Medulla oblongata (tissue), 1 donor: Measurements from ENCODE around the gene NMUR1.
A peak's percentile ranks its signal among the peaks of the same experiment; 100 is the strongest.

Experiments
- DNase-seq: peaks from one replicate; pipeline ENCODE4 v3.0.0-alpha.2; 2015; ENCODE audit errors: extremely low spot score

The NMUR1 gene

GRCh38 chr2:231526341-231527090, 3.7 kb downstream of the NMUR1 start:
- DNase-seq, result no peak

- DNase-seq, result no peak
Measured at GRCh38 chr2:231525248-231526163, 4.7 kb downstream of the NMUR1 start.

DNA sequence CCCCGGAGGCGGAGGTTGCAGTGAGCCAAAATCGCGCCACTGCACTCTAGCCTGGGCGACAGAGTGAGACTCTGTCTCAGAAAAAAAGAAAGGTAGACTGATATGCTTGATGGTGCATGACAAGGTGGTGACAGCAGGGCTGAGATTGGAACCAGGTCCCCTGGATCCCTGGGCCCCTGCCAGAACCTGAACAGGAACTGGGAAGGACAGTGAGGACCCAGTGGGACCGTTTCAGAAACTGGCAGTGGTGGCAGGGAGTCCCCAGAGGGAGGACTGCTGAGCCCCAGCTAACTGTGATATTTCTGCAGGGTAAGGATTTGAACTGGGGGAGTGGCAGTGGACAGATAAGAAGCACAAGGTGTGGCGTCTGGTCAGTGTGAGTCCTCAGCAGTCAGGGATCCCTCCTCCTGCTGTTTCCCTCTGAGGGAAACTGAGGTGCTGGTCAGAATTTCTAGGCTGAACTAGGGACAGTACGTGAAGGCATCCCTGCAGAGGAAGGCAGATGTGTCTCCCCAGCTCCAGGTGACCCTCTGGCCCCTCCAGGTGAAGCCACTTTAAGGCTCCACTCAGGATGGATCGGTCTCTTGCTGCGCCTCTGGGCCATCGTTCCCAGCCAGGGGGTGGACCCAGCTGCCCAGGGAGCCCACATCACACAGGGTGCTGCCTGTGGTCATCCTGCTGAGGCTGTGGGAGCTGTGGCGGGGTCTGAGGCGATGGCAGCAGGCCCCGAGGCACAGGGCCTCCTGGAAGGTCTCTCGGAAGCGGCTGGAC, 5.6 kb downstream of the NMUR1 start:
- no peak for DNase-seq

- no peak for DNase-seq
Measured at GRCh38 chr2:231523451-231524285, 6.6 kb downstream of the NMUR1 start.

DNA sequence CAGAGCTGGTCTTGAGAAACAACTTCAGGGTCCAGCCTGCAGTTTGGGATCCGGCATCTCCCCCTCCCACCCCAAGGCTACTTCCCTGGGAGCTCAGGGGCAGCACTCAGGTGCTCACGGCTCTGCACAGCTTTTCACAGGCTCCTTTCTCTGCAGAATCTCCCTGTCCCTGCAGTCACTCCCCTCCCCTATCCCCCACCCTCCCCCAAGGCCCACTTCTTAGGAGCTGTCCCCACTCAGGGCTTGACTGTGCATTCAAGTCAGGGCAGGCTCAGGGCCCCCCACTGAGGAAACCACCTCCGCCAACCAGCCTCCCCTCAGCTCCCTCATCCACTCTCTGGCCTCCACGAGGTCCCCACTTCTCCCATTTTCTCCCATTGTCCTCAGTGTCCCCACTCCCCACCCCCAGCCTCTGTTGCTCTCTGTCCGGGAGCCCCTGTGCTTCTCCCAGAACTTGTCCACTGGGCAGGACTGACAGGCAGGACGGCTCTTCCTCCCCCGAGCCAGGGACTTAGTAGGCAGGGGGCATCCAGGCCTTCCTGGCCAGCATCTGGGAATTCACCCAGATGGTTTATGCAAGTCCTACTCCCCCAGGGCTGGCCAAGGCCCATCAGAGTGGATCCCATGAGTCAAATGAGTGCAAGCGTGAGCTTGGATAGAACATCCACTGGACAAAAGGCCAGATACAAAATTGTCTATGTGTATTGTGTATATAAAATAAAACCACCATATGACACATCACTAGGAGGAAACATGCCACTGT, 7.6 kb downstream of the NMUR1 start:
- peak; percentile 64 for DNase-seq

- DNase-seq, result no peak
Measured at GRCh38 chr2:231521443-231521842, 8.8 kb downstream of the NMUR1 start.

DNA sequence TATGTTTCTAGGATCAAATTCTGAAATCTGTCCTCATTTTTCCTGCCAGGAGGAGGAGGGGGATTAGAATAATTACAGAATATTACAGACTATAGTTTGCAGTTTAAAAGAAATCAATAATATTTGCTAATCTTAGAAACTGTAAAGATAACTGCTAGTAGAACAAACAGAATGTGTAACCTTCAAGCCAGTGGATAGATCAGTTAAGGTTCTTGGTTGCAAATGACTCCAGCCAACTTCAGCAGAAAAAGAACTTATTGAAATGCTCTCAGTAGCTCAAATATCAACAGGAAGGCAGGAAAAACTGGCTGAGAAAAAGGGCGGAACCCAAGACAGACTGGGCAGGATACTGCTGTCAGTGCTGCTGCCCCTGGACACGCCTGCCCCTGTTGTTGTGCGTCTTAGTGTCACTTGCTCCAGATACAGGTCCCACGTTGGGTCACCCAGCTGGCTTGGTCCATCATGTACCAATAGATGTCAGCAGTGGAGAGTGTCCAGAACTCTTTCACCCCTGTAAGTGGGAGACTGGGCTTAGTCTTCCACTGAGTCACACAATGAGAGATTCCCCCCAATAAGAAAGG, 10.2 kb downstream of the NMUR1 start:
- no peak for DNase-seq

GRCh38 chr2:231518771-231519170, 11.5 kb downstream of the NMUR1 start:
- DNase-seq, result no peak

DNA sequence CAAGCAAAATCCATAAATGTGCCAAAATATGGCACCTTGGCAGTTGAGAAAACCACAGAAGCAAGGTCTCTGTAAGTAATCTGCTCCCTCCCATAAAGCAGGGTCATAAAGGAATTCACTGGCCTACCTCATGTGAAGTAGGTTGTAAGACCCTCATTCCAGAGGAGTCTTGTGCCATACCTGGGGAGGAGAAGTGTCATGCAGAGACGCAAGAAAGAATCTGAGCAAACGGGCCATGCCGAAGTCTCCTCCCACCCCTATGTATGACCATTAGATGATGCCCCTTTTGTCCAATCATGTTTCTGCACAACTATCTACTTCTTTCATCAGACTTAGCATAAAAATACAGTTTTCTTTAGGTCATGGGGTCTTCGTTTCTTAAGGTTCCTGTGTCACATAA, 14.6 kb downstream of the NMUR1 start:
- DNase-seq, result no peak

DNA sequence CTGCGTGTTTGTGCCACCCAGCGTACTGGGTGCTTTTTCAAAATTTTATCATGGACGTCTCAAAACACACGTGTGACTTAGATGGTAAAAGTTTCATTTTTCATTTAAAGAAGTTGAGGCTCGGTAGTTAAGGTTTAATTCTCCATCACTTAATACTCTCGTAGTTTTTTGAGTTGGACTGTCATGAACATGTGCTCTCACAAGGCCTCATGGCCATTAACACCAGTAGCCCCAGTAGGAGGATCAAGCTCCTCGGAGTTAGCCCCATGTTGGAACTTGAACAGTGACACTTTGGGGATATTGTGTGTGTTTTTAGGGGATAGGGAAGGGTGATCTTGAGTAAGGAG, 15.3 kb downstream of the NMUR1 start:
- peak; percentile 30 for DNase-seq

DNA sequence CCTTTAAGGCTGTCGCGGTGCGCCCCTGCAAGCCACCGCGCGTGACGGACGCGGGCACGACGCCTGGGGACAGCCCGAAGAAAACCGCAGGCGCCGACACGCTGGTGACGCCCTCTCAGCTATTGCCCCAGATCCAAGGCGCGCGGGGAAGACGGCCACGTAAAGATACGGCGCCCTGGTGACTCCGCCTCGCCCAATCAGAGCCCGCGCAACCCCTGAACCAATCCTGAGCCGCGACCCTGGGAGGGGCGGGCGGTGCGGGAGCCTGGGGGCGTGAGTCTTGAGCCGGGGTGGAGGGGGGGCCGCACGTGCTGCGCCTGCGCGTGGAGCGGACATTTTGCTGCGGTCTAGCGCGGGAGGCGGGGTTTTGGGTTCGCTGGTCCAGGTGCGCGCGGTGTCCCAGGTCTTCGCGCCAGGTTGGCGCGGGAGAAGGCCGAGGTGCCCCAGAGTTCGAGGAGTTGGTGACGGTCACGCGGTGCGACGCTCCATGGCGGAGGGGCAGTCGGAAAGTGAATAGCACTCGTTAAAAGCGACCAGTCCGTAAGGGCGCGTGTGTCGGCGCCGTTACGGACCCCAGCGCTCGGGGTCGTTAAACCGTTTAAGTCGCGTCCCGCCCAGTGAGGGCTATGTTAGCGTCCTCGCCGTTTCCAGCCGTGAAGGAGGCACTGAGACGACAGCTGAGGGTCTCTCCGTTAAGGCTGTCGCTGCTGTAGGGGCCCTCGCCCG, 15.9 kb downstream of the NMUR1 start:
- peak; percentile 98 for DNase-seq

GRCh38 chr2:231513746-231514224, 16.5 kb downstream of the NMUR1 start:
- DNase-seq, result no peak

- peak; percentile 74 for DNase-seq
Measured at GRCh38 chr2:231512222-231512621, 18.0 kb downstream of the NMUR1 start.

DNA sequence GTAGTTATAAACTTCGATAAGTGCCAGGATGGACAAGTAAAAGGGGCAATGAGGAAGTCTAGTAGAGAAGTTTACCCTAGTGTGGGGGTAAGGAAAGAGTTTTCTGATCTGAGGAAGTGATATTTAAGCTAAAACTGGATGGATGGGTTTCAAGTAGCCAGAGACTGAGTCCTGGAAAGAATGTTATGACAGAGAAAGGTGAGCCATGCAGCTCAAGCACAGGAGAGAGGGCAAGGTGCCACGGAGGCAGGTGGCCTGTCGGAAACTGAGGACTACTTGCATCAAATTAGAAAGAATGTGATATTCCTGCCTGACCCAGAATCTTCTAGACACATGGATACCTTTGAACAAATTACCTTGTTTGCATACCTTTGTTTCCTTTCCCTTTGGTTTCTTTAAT, 26.5 kb downstream of the NMUR1 start:
- no peak for DNase-seq

DNA sequence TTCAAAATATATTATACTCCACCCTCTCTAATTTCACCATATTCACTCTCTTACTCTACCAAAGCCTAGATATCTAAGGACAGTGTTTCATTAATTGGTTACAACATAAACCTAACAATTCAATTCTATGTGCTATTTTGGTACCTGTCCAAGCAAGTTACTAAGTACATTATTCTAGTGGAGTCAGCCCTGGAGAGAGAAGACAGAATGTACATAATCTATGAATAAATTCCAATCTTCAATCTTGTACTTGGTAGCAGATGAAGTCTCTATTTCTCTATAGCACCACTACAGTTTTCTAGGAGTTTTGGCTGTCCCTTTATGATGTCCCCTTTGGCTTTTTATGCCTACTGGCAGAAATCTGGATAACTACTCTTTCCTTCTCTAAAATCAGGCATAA, 27.6 kb downstream of the NMUR1 start:
- no peak for DNase-seq

DNA sequence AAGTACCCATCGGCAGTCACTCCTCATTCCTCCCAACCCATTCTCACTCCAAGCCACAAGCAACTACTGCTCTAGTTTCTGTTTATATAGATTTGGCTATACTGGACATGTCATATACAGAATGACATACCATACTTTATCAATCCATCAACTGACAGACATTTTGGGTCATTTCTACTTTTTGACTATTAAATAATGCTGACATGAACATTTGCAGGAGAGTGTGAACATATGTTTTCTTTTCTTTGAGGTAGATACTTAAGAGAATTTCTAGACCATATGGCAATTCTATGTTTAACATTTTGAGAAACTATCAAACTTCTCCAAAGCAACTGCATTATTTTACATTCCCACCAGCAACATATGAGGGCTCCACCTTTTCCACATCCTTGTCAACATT, 32.6 kb downstream of the NMUR1 start:
- DNase-seq, result no peak

DNA sequence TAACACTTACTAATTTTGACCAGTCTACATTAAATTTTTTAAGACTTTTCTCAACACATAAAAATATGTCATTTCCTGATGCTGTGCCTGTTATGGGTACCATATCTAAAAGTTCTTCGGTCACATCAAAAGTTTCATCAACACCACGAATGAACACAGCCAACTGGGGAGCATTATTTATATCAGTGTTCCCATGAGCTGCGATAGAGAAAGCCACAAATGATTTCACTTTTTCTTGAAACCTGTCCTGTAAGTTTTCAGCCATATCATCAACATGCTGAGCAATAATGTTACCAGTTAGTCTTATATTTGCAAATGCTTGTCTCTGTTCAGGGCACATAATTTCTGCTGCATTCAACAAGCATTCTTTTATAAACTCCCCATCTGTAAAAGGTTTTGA, 35.6 kb downstream of the NMUR1 start:
- DNase-seq, result no peak

DNA sequence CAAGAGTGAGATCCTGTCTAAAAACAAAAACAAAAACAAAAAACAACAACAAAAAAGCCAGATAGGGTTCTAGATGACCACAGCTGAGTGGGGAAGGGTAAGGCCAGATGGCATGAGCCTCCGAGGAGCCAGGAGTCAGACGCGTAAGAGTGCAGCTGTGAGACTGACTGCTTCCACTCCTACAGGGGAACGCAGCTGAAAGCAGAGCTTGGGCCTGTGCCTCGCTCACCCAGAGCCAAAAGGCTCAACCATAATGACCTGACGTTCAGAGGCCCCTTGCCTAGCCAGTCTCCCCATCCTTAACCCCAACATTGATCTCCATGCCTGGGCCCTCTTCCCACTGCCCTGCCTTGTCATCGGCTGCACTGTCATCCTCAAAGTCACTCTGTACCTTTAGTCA, 39.4 kb downstream of the NMUR1 start:
- no peak for DNase-seq

DNA sequence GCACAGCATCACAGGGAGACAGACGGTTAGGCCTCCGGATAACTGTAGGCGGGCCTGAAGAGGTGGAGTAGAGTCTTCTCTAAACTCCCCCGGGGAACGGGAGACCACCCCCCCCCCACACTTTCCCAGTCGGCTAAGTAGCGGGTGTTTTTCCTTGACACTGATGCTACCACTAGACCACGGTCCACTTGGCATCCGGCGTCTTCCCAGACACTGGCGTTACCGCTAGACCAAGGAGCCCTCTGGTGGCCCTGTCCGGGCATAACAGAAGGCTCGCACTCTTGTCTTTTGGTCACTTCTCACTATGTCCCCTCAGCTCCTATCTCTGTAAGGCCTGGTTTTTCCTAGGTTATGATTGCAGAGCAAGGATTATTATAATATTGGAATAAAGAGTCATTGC, 40.3 kb downstream of the NMUR1 start:
- no peak for DNase-seq

DNA sequence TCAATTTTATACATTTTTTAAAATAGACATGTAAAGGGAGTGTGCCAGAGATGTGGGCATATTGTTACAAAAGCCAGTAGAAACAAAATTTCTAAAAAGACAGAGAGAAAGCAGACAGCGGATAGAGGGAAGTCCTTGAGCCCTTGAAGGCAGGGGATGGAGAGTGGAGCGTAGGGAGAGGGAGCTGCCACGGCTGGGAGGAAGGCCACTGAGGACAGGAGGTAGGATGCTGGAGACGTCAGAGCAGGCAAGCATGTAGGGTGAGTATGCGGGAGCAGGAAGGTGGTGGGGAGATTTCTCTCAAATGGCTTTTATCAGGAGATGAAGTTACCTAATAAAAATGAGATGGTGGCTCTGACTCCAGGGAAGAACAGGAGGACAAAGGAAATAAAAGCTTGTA, 41.9 kb downstream of the NMUR1 start:
- DNase-seq, result no peak
